Neural cell (in vitro differentiated cells): ENCODE data around the gene SDF2. TPM values are rescaled to one million over a fixed set of nuclear protein-coding genes. Genes with fewer than 3 reads are reported as not detected.

Experiments used
- H2AFZ ChIP-seq: fragments of 200-600, 300-800 bp; sonication (generic), shearing (Covaris generic); 2 replicates; pipeline ENCODE4 v1.6.0; 2014; ENCODE audit warnings: low read depth, mild to moderate bottlenecking, antibody characterized with exemption, low read length, moderate library complexity
- H3F3A ChIP-seq: fragments of 200-600 bp; shearing (Covaris generic); 2 replicates; pipeline ENCODE4 v1.6.1; 2016; ENCODE audit warnings: mild to moderate bottlenecking, moderate library complexity, mixed read lengths, antibody characterized with exemption, low read length; ENCODE audit not compliant: insufficient read depth, poor library complexity, severe bottlenecking
- H3K27ac ChIP-seq: fragments of 200-600, 300-800 bp; sonication (generic), shearing (Covaris generic); 2 replicates; pipeline ENCODE4 v1.5.1; 2014; ENCODE audit warnings: mild to moderate bottlenecking, low read length, moderate library complexity
- H3K27me3 ChIP-seq: fragments of 300-800, 200-600 bp; sonication (generic), shearing (Covaris generic); 2 replicates; pipeline ENCODE4 v1.6.0; 2014; ENCODE audit warnings: mild to moderate bottlenecking, low read depth, low read length, moderate library complexity; ENCODE audit not compliant: insufficient read depth
- H3K36me3 ChIP-seq: fragments of 300-800, 200-600 bp; sonication (generic), shearing (Covaris generic); 2 replicates; pipeline ENCODE4 v1.5.1; 2014; ENCODE audit warnings: mild to moderate bottlenecking, antibody characterized with exemption, low read length, moderate library complexity; ENCODE audit not compliant: insufficient read depth
- H3K4me2 ChIP-seq: fragments of 300-800, 200-600 bp; sonication (generic), shearing (Covaris generic); 2 replicates; pipeline ENCODE4 v1.6.0; 2014; ENCODE audit warnings: mild to moderate bottlenecking, low read length
- H3K4me3 ChIP-seq: fragments of 300-800, 200-600 bp; sonication (generic), shearing (Covaris generic); 2 replicates; pipeline ENCODE4 v1.5.1; 2014; ENCODE audit warnings: mild to moderate bottlenecking, low read length, moderate library complexity
- H3K79me2 ChIP-seq: fragments of 200-600 bp; shearing (Covaris generic); replicated peaks from 2 replicates; pipeline ENCODE4 v1.6.0; 2014; ENCODE audit warnings: mild to moderate bottlenecking, low read length, moderate library complexity; ENCODE audit not compliant: insufficient read depth
- H3K9ac ChIP-seq: fragments of 300-800, 200-600 bp; sonication (generic), shearing (Covaris generic); 2 replicates; pipeline ENCODE4 v1.6.1; 2016; ENCODE audit warnings: mild to moderate bottlenecking, low read length, mixed read lengths
- H3K9me2 ChIP-seq: fragments of 200-600 bp; shearing (Covaris generic); 2 replicates; pipeline ENCODE4 v1.6.1; 2016; ENCODE audit warnings: mild to moderate bottlenecking, low read length, mixed read lengths; ENCODE audit not compliant: insufficient read depth
- H3K9me3 ChIP-seq: fragments of 200-600, 300-800 bp; sonication (generic), shearing (Covaris generic); 2 replicates; pipeline ENCODE4 v1.6.1; 2016; ENCODE audit warnings: mild to moderate bottlenecking, mixed run types, low read length, moderate library complexity, mixed read lengths
- H4K20me1 ChIP-seq: fragments of 200-600 bp; shearing (Covaris generic); 2 replicates; pipeline ENCODE4 v1.6.1; 2016; ENCODE audit warnings: mild to moderate bottlenecking, mixed run types; ENCODE audit not compliant: insufficient read depth
- EP300 ChIP-seq: fragments of 450-650 bp; conservative IDR thresholded peaks from 2 replicates; pipeline ENCODE4 v1.6.1; 2014; ENCODE audit warnings: antibody characterized with exemption, mild to moderate bottlenecking, moderate library complexity; ENCODE audit not compliant: poor library complexity, severe bottlenecking
- EZH2 ChIP-seq: fragments of 200-600, 300-800 bp; shearing (Covaris generic), sonication (generic); IDR thresholded peaks from 2 replicates; pipeline ENCODE4 v1.6.1; 2014; ENCODE audit warnings: antibody characterized with exemption, low read length, borderline replicate concordance, mild to moderate bottlenecking; ENCODE audit not compliant: insufficient read depth, poor library complexity, severe bottlenecking
- MXI1 ChIP-seq: fragments of 450-650 bp; conservative IDR thresholded peaks from 2 replicates; pipeline ENCODE4 v1.6.1; 2014; ENCODE audit warnings: antibody characterized with exemption, mild to moderate bottlenecking; ENCODE audit not compliant: poor library complexity, severe bottlenecking
- POLR2AphosphoS5 ChIP-seq: IDR thresholded peaks from 2 replicates; pipeline ENCODE4 v1.6.1; 2012
- RAD21 ChIP-seq: fragments of 450-650 bp; conservative IDR thresholded peaks from 2 replicates; pipeline ENCODE4 v1.6.1; 2014; ENCODE audit warnings: antibody characterized with exemption, mild to moderate bottlenecking, moderate library complexity
- SMC3 ChIP-seq: fragments of 450-650 bp; conservative IDR thresholded peaks from 2 replicates; pipeline ENCODE4 v1.6.1; 2014; ENCODE audit warnings: antibody characterized with exemption, mild to moderate bottlenecking, moderate library complexity; ENCODE audit not compliant: poor library complexity
- TAF1 ChIP-seq: IDR thresholded peaks from 2 replicates; pipeline ENCODE4 v1.6.1; 2012; ENCODE audit warnings: low read depth
- polyA minus RNA-seq: library from RNA; depleted of rRNA, polyadenylated mRNA; stranded (reverse); fragments of >200 nt; gene quantifications from 2 replicates; pipeline ENCODE4 v1.2.3, GENCODE V29; 2014
- polyA plus RNA-seq: library from polyadenylated mRNA; depleted of rRNA; stranded (reverse); fragments of >200 nt; gene quantifications from 2 replicates; pipeline ENCODE4 v1.2.3, GENCODE V29; 2014
- TF ChIP-seq, protein P1 (sequence below): fragments of 450-650 bp; IDR thresholded peaks from 2 replicates; pipeline ENCODE4 v1.5.1; 2014; ENCODE audit warnings: antibody characterized with exemption, mild to moderate bottlenecking, moderate library complexity; ENCODE audit not compliant: poor library complexity, severe bottlenecking
- TF ChIP-seq, protein P2 (sequence below): IDR thresholded peaks from 2 replicates; pipeline ENCODE4 v1.6.1; 2012; ENCODE audit warnings: borderline replicate concordance

SDF2 gene, protein sequence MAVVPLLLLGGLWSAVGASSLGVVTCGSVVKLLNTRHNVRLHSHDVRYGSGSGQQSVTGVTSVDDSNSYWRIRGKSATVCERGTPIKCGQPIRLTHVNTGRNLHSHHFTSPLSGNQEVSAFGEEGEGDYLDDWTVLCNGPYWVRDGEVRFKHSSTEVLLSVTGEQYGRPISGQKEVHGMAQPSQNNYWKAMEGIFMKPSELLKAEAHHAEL
- polyA plus RNA-seq (113 and 129 TPM in 2 replicates), polyA minus RNA-seq (36.3 and 40.9 TPM in 2 replicates)

DNA sequence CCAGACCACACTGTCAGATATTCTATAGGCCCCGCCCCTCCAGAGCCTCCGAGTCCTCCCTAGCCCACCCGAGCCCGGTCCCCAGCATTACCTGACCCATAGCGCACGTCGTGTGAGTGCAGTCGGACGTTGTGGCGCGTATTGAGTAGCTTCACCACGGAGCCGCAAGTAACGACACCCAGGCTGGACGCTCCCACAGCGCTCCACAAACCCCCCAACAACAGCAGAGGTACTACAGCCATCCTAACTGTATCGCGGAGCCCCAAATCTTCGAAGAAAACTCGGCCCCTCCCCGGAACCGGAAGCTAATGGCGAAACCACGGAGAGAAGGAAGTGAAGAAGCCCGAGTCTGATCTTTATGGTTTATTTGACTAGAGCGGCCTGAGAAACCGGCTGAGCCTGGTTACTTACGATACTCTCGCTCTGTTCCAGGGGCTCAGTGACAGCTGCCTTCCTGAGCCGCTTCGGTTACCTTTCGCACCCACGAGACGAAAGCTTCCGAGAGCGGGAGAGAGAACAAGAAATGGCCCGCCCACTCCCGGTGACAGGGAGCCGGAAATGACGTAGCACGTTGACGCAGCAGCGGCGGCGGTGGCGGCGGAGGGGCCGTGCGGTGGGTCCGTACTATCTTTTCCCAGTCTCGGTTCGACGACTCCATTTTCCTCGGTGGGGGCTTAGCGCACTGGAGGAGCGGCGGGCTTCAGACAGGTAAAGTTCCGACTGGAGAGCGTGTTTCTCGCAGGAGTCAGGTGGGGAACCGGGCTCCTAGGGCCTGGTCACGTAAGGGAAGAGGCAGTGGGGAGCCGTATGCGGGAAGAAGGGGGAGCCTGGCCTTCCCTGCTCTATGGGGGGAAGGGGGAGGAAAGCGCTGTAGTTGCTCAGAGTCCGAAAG, at the start of gene SDF2, which contains the start of gene SUPT6H:
Gene SDF2, minus strand, starts transcription at position 272 of the 892 bp plus-strand sequence. Its CDS starts 30 bp downstream, at position 242.
Gene SUPT6H, plus strand, starts transcription at position 571 of the 892 bp plus-strand sequence. CDS start 11,197 bp downstream, outside the sequence.
- Histone ChIP-seq H3K27ac (peak within 1 kb of the TSS; percentile 98), H3K9me2 (no peaks in the 10 kb centered on the region), H3K4me3 (peak within 1 kb of the TSS; percentile 92), H3K36me3 (peaks cover 4% of the 10 kb centered on the region), H3K9me3 (no peaks in the 10 kb centered on the region), H3K79me2 (peaks cover 67% of the 10 kb centered on the region), H3K27me3 (no peaks in the 10 kb centered on the region), H2AFZ (peak within 1 kb of the TSS; percentile 90), H4K20me1 (peaks cover 4% of the 10 kb centered on the region), H3F3A (no peaks in the 10 kb centered on the region), H3K9ac (peak within 1 kb of the TSS; percentile 95), H3K4me2 (peak within 1 kb of the TSS; percentile 98)
- TF ChIP-seq RAD21 = no peak
- no peak for TF ChIP-seq EZH2
- TF ChIP-seq MXI1 = peak; percentile 87
- peak; percentile 97 for TF ChIP-seq POLR2AphosphoS5
- peak; percentile 58 for TF ChIP-seq EP300
- no peak for TF ChIP-seq SMC3
- TF ChIP-seq, protein P1, sequence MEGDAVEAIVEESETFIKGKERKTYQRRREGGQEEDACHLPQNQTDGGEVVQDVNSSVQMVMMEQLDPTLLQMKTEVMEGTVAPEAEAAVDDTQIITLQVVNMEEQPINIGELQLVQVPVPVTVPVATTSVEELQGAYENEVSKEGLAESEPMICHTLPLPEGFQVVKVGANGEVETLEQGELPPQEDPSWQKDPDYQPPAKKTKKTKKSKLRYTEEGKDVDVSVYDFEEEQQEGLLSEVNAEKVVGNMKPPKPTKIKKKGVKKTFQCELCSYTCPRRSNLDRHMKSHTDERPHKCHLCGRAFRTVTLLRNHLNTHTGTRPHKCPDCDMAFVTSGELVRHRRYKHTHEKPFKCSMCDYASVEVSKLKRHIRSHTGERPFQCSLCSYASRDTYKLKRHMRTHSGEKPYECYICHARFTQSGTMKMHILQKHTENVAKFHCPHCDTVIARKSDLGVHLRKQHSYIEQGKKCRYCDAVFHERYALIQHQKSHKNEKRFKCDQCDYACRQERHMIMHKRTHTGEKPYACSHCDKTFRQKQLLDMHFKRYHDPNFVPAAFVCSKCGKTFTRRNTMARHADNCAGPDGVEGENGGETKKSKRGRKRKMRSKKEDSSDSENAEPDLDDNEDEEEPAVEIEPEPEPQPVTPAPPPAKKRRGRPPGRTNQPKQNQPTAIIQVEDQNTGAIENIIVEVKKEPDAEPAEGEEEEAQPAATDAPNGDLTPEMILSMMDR = no peak
- TF ChIP-seq TAF1 = peak; percentile 67
- TF ChIP-seq, protein P2, sequence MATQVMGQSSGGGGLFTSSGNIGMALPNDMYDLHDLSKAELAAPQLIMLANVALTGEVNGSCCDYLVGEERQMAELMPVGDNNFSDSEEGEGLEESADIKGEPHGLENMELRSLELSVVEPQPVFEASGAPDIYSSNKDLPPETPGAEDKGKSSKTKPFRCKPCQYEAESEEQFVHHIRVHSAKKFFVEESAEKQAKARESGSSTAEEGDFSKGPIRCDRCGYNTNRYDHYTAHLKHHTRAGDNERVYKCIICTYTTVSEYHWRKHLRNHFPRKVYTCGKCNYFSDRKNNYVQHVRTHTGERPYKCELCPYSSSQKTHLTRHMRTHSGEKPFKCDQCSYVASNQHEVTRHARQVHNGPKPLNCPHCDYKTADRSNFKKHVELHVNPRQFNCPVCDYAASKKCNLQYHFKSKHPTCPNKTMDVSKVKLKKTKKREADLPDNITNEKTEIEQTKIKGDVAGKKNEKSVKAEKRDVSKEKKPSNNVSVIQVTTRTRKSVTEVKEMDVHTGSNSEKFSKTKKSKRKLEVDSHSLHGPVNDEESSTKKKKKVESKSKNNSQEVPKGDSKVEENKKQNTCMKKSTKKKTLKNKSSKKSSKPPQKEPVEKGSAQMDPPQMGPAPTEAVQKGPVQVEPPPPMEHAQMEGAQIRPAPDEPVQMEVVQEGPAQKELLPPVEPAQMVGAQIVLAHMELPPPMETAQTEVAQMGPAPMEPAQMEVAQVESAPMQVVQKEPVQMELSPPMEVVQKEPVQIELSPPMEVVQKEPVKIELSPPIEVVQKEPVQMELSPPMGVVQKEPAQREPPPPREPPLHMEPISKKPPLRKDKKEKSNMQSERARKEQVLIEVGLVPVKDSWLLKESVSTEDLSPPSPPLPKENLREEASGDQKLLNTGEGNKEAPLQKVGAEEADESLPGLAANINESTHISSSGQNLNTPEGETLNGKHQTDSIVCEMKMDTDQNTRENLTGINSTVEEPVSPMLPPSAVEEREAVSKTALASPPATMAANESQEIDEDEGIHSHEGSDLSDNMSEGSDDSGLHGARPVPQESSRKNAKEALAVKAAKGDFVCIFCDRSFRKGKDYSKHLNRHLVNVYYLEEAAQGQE = peak; percentile 95
